Thoracic aorta (tissue), 2 donors: ENCODE measurements around the gene RASD2. TPM values are rescaled to one million over a fixed set of nuclear protein-coding genes. Genes with fewer than 3 reads are reported as not detected.

Experiments
- ATAC-seq: fragments of 150-250 bp; one replicate; pipeline ENCODE4 v1.8.0; 2017; ENCODE audit warnings: low read depth; ENCODE audit not compliant: insufficient number of reproducible peaks, low FRiP score
- DNase-seq: peaks from one replicate; pipeline ENCODE4 v3.0.0-alpha.2; 2020; ENCODE audit warnings: low spot score
- H3K27ac ChIP-seq, 2 donors: fragments of 200-600 bp; sonication (generic); 1 replicate in 1 of 2; 2 replicates in 1 of 2; pipeline ENCODE4 v1.5.1; 2016; ENCODE audit warnings: mild to moderate bottlenecking in 2 of 2, moderate library complexity in 2 of 2
- H3K27me3 ChIP-seq: fragments of 200-600 bp; sonication (generic); replicated peaks from 2 replicates; pipeline ENCODE4 v1.6.0; 2016; ENCODE audit warnings: mild to moderate bottlenecking; ENCODE audit not compliant: insufficient read depth
- H3K36me3 ChIP-seq: fragments of 200-600 bp; sonication (generic); one replicate; pipeline ENCODE4 v1.5.1; 2016
- H3K4me1 ChIP-seq, 2 donors: fragments of 200-600 bp; sonication (generic); 1 replicate in 1 of 2; 2 replicates in 1 of 2; pipeline versions ENCODE4 v1.5.1 to v1.6.0; 2016; ENCODE audit warnings: low read depth in 2 of 2, mild to moderate bottlenecking in 1 of 2; ENCODE audit not compliant: control insufficient read depth in 1 of 2
- H3K4me3 ChIP-seq: fragments of 200-600 bp; sonication (generic); 2 replicates; pipeline ENCODE4 v1.5.1; 2016; ENCODE audit warnings: mild to moderate bottlenecking
- H3K9me3 ChIP-seq: fragments of 200-600 bp; sonication (generic); 2 replicates; pipeline ENCODE4 v1.5.1; 2016
- total RNA-seq, 2 donors: library from RNA; depleted of rRNA; stranded (reverse); fragments of >200 nt; gene quantifications; one replicate each; pipeline versions ENCODE4 v1.1.0 to v1.2.3, GENCODE V29; 2016
- TF ChIP-seq, protein P1 (sequence below): fragments of 200-600 bp; sonication (generic); IDR thresholded peaks from one replicate; pipeline ENCODE4 v1.5.1; 2019; ENCODE audit warnings: antibody characterized with exemption

The RASD2 gene
- total RNA-seq, 2 donors from 2014 or later: 14.0 to 18.8 TPM

DNA sequence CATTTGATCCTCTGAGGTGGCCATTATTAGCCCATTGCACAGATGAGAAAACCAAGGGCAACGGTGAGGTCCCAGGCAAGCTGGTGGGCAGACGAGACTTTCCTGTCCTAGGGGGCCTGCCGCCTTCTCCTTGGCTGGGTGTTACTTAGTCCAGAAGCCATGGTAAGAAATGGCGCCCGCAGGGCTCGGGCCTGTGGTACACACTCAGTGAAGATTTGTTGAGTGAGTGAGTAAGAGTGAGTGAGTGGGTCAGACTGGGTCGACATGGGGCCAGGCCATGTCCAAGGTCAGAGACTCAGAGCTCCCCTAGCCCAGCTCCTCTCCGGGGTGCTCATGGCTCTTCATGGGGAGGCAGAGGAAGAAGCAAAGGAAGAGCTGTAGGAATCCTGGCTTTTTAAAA is 36.0 kb downstream of the RASD2 start:
- H3K9me3 ChIP-seq: no peaks in the 10 kb centered on the region
- H3K4me1 ChIP-seq: no peaks in the 10 kb centered on the region
- H3K4me3 ChIP-seq: no peak overlapping the region
- no peaks in the 10 kb centered on the region for H3K27me3 ChIP-seq
- DNase-seq (no peak), ATAC-seq (no peak)
- H3K36me3 ChIP-seq: no peaks in the 10 kb centered on the region
- no peak overlapping the region for H3K27ac ChIP-seq
- TF ChIP-seq, protein P1, sequence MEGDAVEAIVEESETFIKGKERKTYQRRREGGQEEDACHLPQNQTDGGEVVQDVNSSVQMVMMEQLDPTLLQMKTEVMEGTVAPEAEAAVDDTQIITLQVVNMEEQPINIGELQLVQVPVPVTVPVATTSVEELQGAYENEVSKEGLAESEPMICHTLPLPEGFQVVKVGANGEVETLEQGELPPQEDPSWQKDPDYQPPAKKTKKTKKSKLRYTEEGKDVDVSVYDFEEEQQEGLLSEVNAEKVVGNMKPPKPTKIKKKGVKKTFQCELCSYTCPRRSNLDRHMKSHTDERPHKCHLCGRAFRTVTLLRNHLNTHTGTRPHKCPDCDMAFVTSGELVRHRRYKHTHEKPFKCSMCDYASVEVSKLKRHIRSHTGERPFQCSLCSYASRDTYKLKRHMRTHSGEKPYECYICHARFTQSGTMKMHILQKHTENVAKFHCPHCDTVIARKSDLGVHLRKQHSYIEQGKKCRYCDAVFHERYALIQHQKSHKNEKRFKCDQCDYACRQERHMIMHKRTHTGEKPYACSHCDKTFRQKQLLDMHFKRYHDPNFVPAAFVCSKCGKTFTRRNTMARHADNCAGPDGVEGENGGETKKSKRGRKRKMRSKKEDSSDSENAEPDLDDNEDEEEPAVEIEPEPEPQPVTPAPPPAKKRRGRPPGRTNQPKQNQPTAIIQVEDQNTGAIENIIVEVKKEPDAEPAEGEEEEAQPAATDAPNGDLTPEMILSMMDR: no peak

GRCh38 chr22:35577799-35578659 is 37.4 kb downstream of the RASD2 start:
- no peak for DNase-seq
- H3K27me3 ChIP-seq: no peaks in the 10 kb centered on the region
- no peaks in the 10 kb centered on the region for H3K36me3 ChIP-seq
- H3K9me3 ChIP-seq: no peaks in the 10 kb centered on the region
- H3K4me3 ChIP-seq: no peak overlapping the region
- TF ChIP-seq, protein P1: no peak
- no peak for ATAC-seq
- H3K4me1 ChIP-seq: no peaks in the 10 kb centered on the region
- no peak overlapping the region for H3K27ac ChIP-seq

GRCh38 chr22:35578836-35579575 is 38.4 kb downstream of the RASD2 start:
- Histone ChIP-seq H3K4me3 (no peak overlapping the region), H3K27me3 (no peaks in the 10 kb centered on the region), H3K9me3 (no peaks in the 10 kb centered on the region), H3K36me3 (no peaks in the 10 kb centered on the region), H3K4me1 (no peaks in the 10 kb centered on the region), H3K27ac (no peak overlapping the region)
- ATAC-seq (no peak), DNase-seq (no peak)
- TF ChIP-seq, protein P1: no peak

- no peaks in the 10 kb centered on the region for H3K4me1 ChIP-seq
- no peak overlapping the region for H3K27ac ChIP-seq
- H3K27me3 ChIP-seq: no peaks in the 10 kb centered on the region
- DNase-seq (no peak), ATAC-seq (no peak)
- H3K36me3 ChIP-seq: no peaks in the 10 kb centered on the region
- TF ChIP-seq, protein P1: no peak
- H3K4me3 ChIP-seq: no peak overlapping the region
- H3K9me3 ChIP-seq: no peaks in the 10 kb centered on the region
Observed at GRCh38 chr22:35580351-35581022, 39.9 kb downstream of the RASD2 start.

DNA sequence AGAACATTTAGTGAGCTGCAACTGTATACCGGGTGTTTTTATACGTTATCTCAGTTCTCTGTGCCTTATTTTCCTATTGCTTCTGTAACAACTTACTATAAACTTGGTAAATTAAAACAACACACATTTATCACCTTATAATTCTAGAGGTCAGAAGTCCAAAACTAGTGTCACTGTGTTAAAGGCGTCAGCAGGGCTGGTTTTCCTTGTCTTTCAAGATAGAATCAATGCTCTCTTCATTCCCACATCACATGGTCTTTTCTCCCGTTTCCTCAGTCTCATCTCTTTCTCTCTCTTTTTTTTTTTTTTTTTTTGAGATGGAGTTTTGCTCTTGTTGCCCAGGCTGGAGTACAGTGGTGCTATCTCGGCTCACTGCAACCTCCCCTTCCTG is 40.4 kb downstream of the RASD2 start:
- no peaks in the 10 kb centered on the region for H3K4me1 ChIP-seq
- TF ChIP-seq, protein P1: no peak
- DNase-seq (no peak), ATAC-seq (no peak)
- H3K9me3 ChIP-seq: no peaks in the 10 kb centered on the region
- no peak overlapping the region for H3K4me3 ChIP-seq
- no peaks in the 10 kb centered on the region for H3K27me3 ChIP-seq
- H3K27ac ChIP-seq: no peak overlapping the region
- H3K36me3 ChIP-seq: no peaks in the 10 kb centered on the region
